ENCODE data around the gene ATP2C2. TPM values are rescaled to one million over a fixed set of nuclear protein-coding genes. Genes with fewer than 3 reads are reported as not detected.

Gene ATP2C2
- total RNA-seq, 1 donor from 2014 or later = 12.2 TPM

- peaks cover 16% of the 10 kb centered on the region for H3K4me1 Mint-ChIP-seq (ENCODE audit: unreplicated experiment)
- no peaks in the 10 kb centered on the region for H3K9me3 Mint-ChIP-seq
- DNase-seq (ENCODE audit: extremely low spot score, unreplicated experiment) = no peak
- TF ChIP-seq CTCF (conservative IDR thresholded peaks at IDR 0.05) = no peak
- H3K27ac Mint-ChIP-seq = no peak overlapping the region
- H3K27me3 Mint-ChIP-seq = no peaks in the 10 kb centered on the region
- H3K36me3 Mint-ChIP-seq = no peaks in the 10 kb centered on the region
- H3K4me3 Mint-ChIP-seq = no peak overlapping the region
Observed at GRCh38 chr16:84408856-84409255, 40.5 kb downstream of the ATP2C2 start.

- Mint-ChIP-seq H3K27me3 (no peaks in the 10 kb centered on the region), H3K4me1 (ENCODE audit: unreplicated experiment) (peaks cover 28% of the 10 kb centered on the region), H3K4me3 (peak overlapping the region; percentile 37), H3K9me3 (no peaks in the 10 kb centered on the region), H3K27ac (peak overlapping the region; percentile 26), H3K36me3 (no peaks in the 10 kb centered on the region)
- no peak for DNase-seq (ENCODE audit: extremely low spot score, unreplicated experiment)
- no peak for TF ChIP-seq CTCF (conservative IDR thresholded peaks at IDR 0.05)
Observed at GRCh38 chr16:84410361-84411138, 42.2 kb downstream of the ATP2C2 start.

- no peak for DNase-seq (ENCODE audit: extremely low spot score, unreplicated experiment)
- TF ChIP-seq CTCF (conservative IDR thresholded peaks at IDR 0.05) = no peak
- H3K27ac Mint-ChIP-seq = no peak overlapping the region
- no peak overlapping the region for H3K4me3 Mint-ChIP-seq
- no peaks in the 10 kb centered on the region for H3K9me3 Mint-ChIP-seq
- H3K27me3 Mint-ChIP-seq = no peaks in the 10 kb centered on the region
- peaks cover 33% of the 10 kb centered on the region for H3K4me1 Mint-ChIP-seq (ENCODE audit: unreplicated experiment)
- H3K36me3 Mint-ChIP-seq = no peaks in the 10 kb centered on the region
Observed at GRCh38 chr16:84411768-84412167, 43.4 kb downstream of the ATP2C2 start.

- Mint-ChIP-seq H3K27me3 (no peaks in the 10 kb centered on the region), H3K36me3 (no peaks in the 10 kb centered on the region), H3K4me3 (no peak overlapping the region), H3K27ac (no peak overlapping the region), H3K4me1 (ENCODE audit: unreplicated experiment) (peaks cover 33% of the 10 kb centered on the region), H3K9me3 (no peaks in the 10 kb centered on the region)
- DNase-seq (ENCODE audit: extremely low spot score, unreplicated experiment) = no peak
- no peak for TF ChIP-seq CTCF (conservative IDR thresholded peaks at IDR 0.05)
Observed at GRCh38 chr16:84412262-84412661, 43.9 kb downstream of the ATP2C2 start.

GRCh38 chr16:84413244-84414004 is 45.1 kb downstream of the ATP2C2 start:
- no peak for TF ChIP-seq CTCF (conservative IDR thresholded peaks at IDR 0.05)

More at GRCh38 chr16:84413244-84414004, 45.1 kb downstream of the ATP2C2 start:
- Mint-ChIP-seq H3K36me3 (no peaks in the 10 kb centered on the region), H3K27ac (no peak overlapping the region), H3K9me3 (no peaks in the 10 kb centered on the region), H3K4me1 (ENCODE audit: unreplicated experiment) (peaks cover 30% of the 10 kb centered on the region), H3K4me3 (no peak overlapping the region), H3K27me3 (no peaks in the 10 kb centered on the region)
- no peak for DNase-seq (ENCODE audit: extremely low spot score, unreplicated experiment)
